Measurements from ENCODE around the gene AGMO.

AGMO gene

DNA sequence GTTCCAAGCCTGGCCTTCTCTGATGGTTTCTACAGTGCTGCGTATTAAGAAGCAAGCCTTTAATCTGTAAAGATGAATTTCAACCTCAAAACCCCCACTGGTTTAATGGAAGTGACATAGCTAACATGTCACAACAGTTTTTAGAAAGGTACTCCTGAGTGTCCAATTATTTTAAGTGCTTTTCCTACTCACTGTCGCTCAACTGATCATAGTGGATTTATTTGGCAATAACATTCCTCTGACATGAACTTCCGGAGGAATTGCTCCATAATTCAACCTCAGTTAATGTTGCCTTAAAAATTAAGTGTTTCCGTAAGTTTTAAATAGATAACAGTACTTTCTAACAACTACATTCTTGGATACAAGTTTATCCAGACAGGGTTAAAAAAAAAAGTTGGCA, 57.5 kb downstream of the AGMO start:
- 62% methylated on average over 3 of the region's 4 CpGs for WGBS

DNA sequence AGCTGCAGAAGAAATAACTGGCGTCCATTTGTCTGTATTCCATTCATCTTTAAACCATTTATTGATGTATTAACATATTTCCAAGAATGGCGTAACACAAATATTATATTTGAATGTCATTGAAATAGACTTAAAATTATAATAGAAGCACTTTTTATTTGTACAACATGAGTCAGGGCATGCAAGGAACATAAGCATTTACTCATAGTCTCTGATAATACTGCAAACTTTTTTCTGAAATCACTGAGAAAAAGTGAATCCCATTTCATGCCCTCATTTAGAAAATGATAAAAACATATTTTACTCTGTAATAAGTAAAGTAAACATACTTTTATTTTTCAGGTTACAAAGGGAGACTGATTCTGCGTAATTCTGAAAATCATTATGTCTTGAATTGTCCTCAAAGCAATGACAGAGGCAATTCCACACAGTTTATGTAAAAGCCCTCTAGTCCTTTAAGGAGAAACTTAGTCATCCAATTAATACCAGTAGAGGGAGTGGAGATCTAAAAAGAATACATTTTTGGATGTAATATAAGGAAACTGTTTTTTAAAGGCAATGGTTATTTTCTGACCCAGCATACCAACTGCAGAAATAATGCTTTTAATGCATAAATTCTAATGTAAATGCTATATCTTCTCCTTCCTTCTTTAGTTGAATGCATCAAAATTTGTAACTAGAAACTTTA, 58.1 kb downstream of the AGMO start:
- no peak overlapping the region for H2BK5ac ChIP-seq (ENCODE audit: low read depth, low read length, poor library complexity, severe bottlenecking)
- WGBS: no CpG with 5 or more reads among the region's 3 CpGs

More for the DNA sequence above, 57.5 kb downstream of the AGMO start:
- no peak overlapping the region for H2AFZ ChIP-seq (ENCODE audit: low read depth, low read length)
- no peaks in the 10 kb centered on the region for H3K36me3 ChIP-seq (ENCODE audit: control insufficient read depth in 1 of 2, insufficient read depth in 2 of 2, low read depth in 1 of 2, low read length in 2 of 2)
- no peak overlapping the region for H3K14ac ChIP-seq (ENCODE audit: low read length in 2 of 2)
- no peaks in the 10 kb centered on the region for H3K79me1 ChIP-seq (replicated peaks; ENCODE audit: low read length, poor library complexity, severe bottlenecking)
- no peak overlapping the region for H2BK120ac ChIP-seq (ENCODE audit: low read depth, low read length)
- no peak overlapping the region for H3K23ac ChIP-seq (ENCODE audit: low read length in 2 of 2)
- H4K91ac ChIP-seq (ENCODE audit: low read length): no peak overlapping the region
- no peak overlapping the region for H4K8ac ChIP-seq (ENCODE audit: low read length)
- H3K18ac ChIP-seq (ENCODE audit: low read depth in 1 of 2, low read length in 2 of 2): no peak overlapping the region
- no peak overlapping the region for H2BK12ac ChIP-seq (ENCODE audit: low read length in 2 of 2)
- no peak overlapping the region for H2AK5ac ChIP-seq (ENCODE audit: low read length, severe bottlenecking)
- no peak overlapping the region for H3K27ac ChIP-seq (ENCODE audit: low read length, poor library complexity, severe bottlenecking)
- H3K4ac ChIP-seq (ENCODE audit: low read depth in 1 of 2, low read length in 2 of 2): no peak overlapping the region
- no peak overlapping the region for H3K4me2 ChIP-seq (ENCODE audit: low read length, poor library complexity, severe bottlenecking)
- DNase-seq: peak; percentile 18
- H2BK15ac ChIP-seq (ENCODE audit: low read depth, poor library complexity, severe bottlenecking): no peak overlapping the region
- H3K4me1 ChIP-seq (ENCODE audit: control insufficient read depth, insufficient read depth, low read depth, low read length): no peaks in the 10 kb centered on the region
- H3K9ac ChIP-seq (ENCODE audit: low read length): no peak overlapping the region
- no peaks in the 10 kb centered on the region for H3K9me3 ChIP-seq (ENCODE audit: control insufficient read depth, low read length)
- H3K27me3 ChIP-seq (ENCODE audit: control insufficient read depth in 1 of 2, insufficient read depth in 1 of 2, low read length in 2 of 2): no peaks in the 10 kb centered on the region
- H3K4me3 ChIP-seq (ENCODE audit: insufficient read depth in 1 of 2, low read depth in 1 of 2, low read length in 2 of 2): no peak overlapping the region
- no peak overlapping the region for H2BK5ac ChIP-seq (ENCODE audit: low read depth, low read length, poor library complexity, severe bottlenecking)

DNA sequence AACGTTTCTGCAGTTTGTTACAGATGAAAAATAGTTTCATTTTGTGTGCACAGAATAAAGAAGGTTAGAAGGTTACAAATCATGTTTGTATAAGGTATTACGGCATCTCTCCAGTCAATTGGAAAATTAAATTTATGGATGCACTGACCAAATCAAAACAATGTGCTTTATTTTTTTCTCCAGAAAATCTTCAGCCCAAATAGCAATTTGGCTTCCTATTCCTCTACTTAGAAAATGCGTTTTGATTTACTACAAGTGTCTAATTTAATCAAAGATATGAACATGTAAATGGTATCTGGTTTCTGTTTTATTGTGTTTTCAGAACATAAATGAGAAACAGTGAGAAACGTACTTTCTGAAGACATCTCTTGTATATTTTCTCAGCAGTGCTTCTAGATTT, 63.4 kb downstream of the AGMO start:
- H3K27ac ChIP-seq (ENCODE audit: low read length, poor library complexity, severe bottlenecking): no peak overlapping the region
- H2BK15ac ChIP-seq (ENCODE audit: low read depth, poor library complexity, severe bottlenecking): no peak overlapping the region
- H3K18ac ChIP-seq (ENCODE audit: low read depth in 1 of 2, low read length in 2 of 2): no peak overlapping the region
- H2BK12ac ChIP-seq (ENCODE audit: low read length in 2 of 2): no peak overlapping the region
- H4K91ac ChIP-seq (ENCODE audit: low read length): no peak overlapping the region
- no peak overlapping the region for H3K23ac ChIP-seq (ENCODE audit: low read length in 2 of 2)
- H2AFZ ChIP-seq (ENCODE audit: low read depth, low read length): no peak overlapping the region
- no peak overlapping the region for H3K4ac ChIP-seq (ENCODE audit: low read depth in 1 of 2, low read length in 2 of 2)
- no peak overlapping the region for H2BK120ac ChIP-seq (ENCODE audit: low read depth, low read length)
- H3K4me1 ChIP-seq (ENCODE audit: control insufficient read depth, insufficient read depth, low read depth, low read length): no peaks in the 10 kb centered on the region
- H3K36me3 ChIP-seq (ENCODE audit: control insufficient read depth in 1 of 2, insufficient read depth in 2 of 2, low read depth in 1 of 2, low read length in 2 of 2): no peaks in the 10 kb centered on the region
- no peak overlapping the region for H3K9ac ChIP-seq (ENCODE audit: low read length)
- no peaks in the 10 kb centered on the region for H3K79me1 ChIP-seq (replicated peaks; ENCODE audit: low read length, poor library complexity, severe bottlenecking)
- no peak overlapping the region for H2AK5ac ChIP-seq (ENCODE audit: low read length, severe bottlenecking)
- no peak overlapping the region for H3K4me3 ChIP-seq (ENCODE audit: insufficient read depth in 1 of 2, low read depth in 1 of 2, low read length in 2 of 2)
- no peak overlapping the region for H2BK5ac ChIP-seq (ENCODE audit: low read depth, low read length, poor library complexity, severe bottlenecking)
- no peaks in the 10 kb centered on the region for H3K9me3 ChIP-seq (ENCODE audit: control insufficient read depth, low read length)
- H3K4me2 ChIP-seq (ENCODE audit: low read length, poor library complexity, severe bottlenecking): no peak overlapping the region
- no peak overlapping the region for H4K8ac ChIP-seq (ENCODE audit: low read length)
- H3K14ac ChIP-seq (ENCODE audit: low read length in 2 of 2): no peak overlapping the region
- no peaks in the 10 kb centered on the region for H3K27me3 ChIP-seq (ENCODE audit: control insufficient read depth in 1 of 2, insufficient read depth in 1 of 2, low read length in 2 of 2)
- no peak for DNase-seq
- 100% methylated on average over 2 of the region's 4 CpGs for WGBS

More for the DNA sequence above, 58.1 kb downstream of the AGMO start:
- H3K4ac ChIP-seq (ENCODE audit: low read depth in 1 of 2, low read length in 2 of 2): no peak overlapping the region
- H4K91ac ChIP-seq (ENCODE audit: low read length): no peak overlapping the region
- H2BK12ac ChIP-seq (ENCODE audit: low read length in 2 of 2): no peak overlapping the region
- no peak overlapping the region for H2AFZ ChIP-seq (ENCODE audit: low read depth, low read length)
- no peak overlapping the region for H3K23ac ChIP-seq (ENCODE audit: low read length in 2 of 2)
- no peaks in the 10 kb centered on the region for H3K9me3 ChIP-seq (ENCODE audit: control insufficient read depth, low read length)
- no peak overlapping the region for H3K9ac ChIP-seq (ENCODE audit: low read length)
- no peak overlapping the region for H3K4me3 ChIP-seq (ENCODE audit: insufficient read depth in 1 of 2, low read depth in 1 of 2, low read length in 2 of 2)
- no peak overlapping the region for H3K14ac ChIP-seq (ENCODE audit: low read length in 2 of 2)
- H3K79me1 ChIP-seq (replicated peaks; ENCODE audit: low read length, poor library complexity, severe bottlenecking): no peaks in the 10 kb centered on the region
- H3K18ac ChIP-seq (ENCODE audit: low read depth in 1 of 2, low read length in 2 of 2): no peak overlapping the region
- H2AK5ac ChIP-seq (ENCODE audit: low read length, severe bottlenecking): no peak overlapping the region
- H3K4me1 ChIP-seq (ENCODE audit: control insufficient read depth, insufficient read depth, low read depth, low read length): no peaks in the 10 kb centered on the region
- DNase-seq: peak; percentile 22
- H4K8ac ChIP-seq (ENCODE audit: low read length): no peak overlapping the region
- no peak overlapping the region for H2BK120ac ChIP-seq (ENCODE audit: low read depth, low read length)
- no peak overlapping the region for H3K4me2 ChIP-seq (ENCODE audit: low read length, poor library complexity, severe bottlenecking)
- no peaks in the 10 kb centered on the region for H3K36me3 ChIP-seq (ENCODE audit: control insufficient read depth in 1 of 2, insufficient read depth in 2 of 2, low read depth in 1 of 2, low read length in 2 of 2)
- H3K27ac ChIP-seq (ENCODE audit: low read length, poor library complexity, severe bottlenecking): no peak overlapping the region
- H2BK15ac ChIP-seq (ENCODE audit: low read depth, poor library complexity, severe bottlenecking): no peak overlapping the region
- no peaks in the 10 kb centered on the region for H3K27me3 ChIP-seq (ENCODE audit: control insufficient read depth in 1 of 2, insufficient read depth in 1 of 2, low read length in 2 of 2)

DNA sequence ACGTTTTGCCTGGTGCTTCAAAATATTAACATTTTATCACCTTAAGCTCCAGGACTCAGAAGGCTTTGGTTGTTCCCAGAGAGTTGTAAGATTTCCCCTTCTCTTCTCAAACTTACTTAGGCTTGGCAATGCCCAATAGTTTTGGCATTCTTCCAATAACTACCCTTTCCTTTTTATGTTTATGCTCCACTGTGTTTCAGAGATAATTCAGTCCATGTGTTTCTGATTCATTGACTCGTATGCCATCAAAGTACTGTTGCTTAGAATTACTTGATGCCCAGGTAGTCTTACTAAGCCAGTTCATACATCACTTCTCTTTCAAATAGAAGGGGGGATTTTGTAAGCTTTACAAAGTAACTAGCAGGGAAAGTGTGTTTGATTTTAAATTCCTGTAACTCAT, 66.6 kb downstream of the AGMO start:
- Histone ChIP-seq H2BK5ac (ENCODE audit: low read depth, low read length, poor library complexity, severe bottlenecking) (no peak overlapping the region), H3K4me1 (ENCODE audit: control insufficient read depth, insufficient read depth, low read depth, low read length) (no peaks in the 10 kb centered on the region), H2BK120ac (ENCODE audit: low read depth, low read length) (no peak overlapping the region), H3K4ac (ENCODE audit: low read depth in 1 of 2, low read length in 2 of 2) (no peak overlapping the region), H3K14ac (ENCODE audit: low read length in 2 of 2) (no peak overlapping the region), H3K18ac (ENCODE audit: low read depth in 1 of 2, low read length in 2 of 2) (no peak overlapping the region), H4K8ac (ENCODE audit: low read length) (no peak overlapping the region), H4K91ac (ENCODE audit: low read length) (no peak overlapping the region), H3K79me1 (replicated peaks; ENCODE audit: low read length, poor library complexity, severe bottlenecking) (no peaks in the 10 kb centered on the region), H3K23ac (ENCODE audit: low read length in 2 of 2) (no peak overlapping the region), H3K4me2 (ENCODE audit: low read length, poor library complexity, severe bottlenecking) (no peak overlapping the region), H2AK5ac (ENCODE audit: low read length, severe bottlenecking) (no peak overlapping the region), H3K27ac (ENCODE audit: low read length, poor library complexity, severe bottlenecking) (no peak overlapping the region), H3K4me3 (ENCODE audit: insufficient read depth in 1 of 2, low read depth in 1 of 2, low read length in 2 of 2) (no peak overlapping the region), H3K9ac (ENCODE audit: low read length) (no peak overlapping the region), H3K27me3 (ENCODE audit: control insufficient read depth in 1 of 2, insufficient read depth in 1 of 2, low read length in 2 of 2) (no peaks in the 10 kb centered on the region), H3K9me3 (ENCODE audit: control insufficient read depth, low read length) (no peaks in the 10 kb centered on the region), H3K36me3 (ENCODE audit: control insufficient read depth in 1 of 2, insufficient read depth in 2 of 2, low read depth in 1 of 2, low read length in 2 of 2) (no peaks in the 10 kb centered on the region), H2AFZ (ENCODE audit: low read depth, low read length) (no peak overlapping the region), H2BK12ac (ENCODE audit: low read length in 2 of 2) (no peak overlapping the region), H2BK15ac (ENCODE audit: low read depth, poor library complexity, severe bottlenecking) (no peak overlapping the region)
- 94% methylated on average over 1 of the region's 2 CpGs for WGBS
- DNase-seq: no peak

All from mesenchymal stem cell (in vitro differentiated cells and primary cell).